GM18861 (cell line): ENCODE results near the gene PGC.

Experiments used
- ATAC-seq: cut with Tn5 transposase; IDR thresholded peaks from one replicate; pipeline ENCODE4 v1.9.1; 2021; ENCODE audit not compliant: unreplicated experiment

Gene PGC

DNA sequence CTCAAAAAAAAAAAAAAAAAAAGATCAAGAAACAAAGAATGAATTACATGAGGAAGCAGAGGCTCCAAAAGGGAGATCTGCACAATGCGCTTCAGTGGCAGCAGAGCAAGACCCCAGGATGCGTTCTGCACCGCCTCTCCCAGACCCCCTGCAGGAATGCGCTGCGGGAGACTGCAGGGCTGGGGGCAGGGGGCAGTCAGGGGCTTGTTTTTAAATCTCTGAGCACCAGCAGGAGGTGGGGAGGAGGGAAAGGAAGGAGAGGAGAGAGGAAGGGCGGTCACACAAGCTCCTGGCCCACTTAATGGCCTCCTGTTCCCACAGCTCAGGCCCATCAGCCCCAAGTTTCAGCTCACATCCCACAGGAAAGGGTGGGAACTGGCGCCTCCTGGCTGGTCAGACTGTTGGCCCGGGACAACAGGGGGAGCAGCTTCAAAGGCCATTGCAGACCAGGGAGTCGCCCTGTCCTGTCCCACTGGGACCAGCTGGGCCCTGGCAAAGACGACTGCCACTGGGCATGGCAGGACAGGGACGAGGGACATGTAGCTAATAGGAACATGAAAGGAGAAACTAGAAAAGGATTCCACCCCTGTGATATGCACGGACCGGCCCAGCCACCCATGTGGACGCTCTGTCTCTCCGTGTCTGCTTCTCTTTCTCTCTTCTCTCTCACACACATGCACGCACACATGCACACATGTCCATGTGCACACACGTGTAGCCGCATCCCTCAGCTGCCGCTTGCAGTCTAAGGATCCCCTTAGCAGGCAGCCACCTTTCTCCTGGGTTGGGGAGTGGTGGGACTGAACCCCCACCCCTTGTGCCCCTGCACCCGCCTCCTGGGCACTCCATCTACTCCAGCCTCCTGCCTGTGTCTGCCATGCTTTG, 46.5 kb downstream of the PGC start:
- no peak for ATAC-seq

DNA sequence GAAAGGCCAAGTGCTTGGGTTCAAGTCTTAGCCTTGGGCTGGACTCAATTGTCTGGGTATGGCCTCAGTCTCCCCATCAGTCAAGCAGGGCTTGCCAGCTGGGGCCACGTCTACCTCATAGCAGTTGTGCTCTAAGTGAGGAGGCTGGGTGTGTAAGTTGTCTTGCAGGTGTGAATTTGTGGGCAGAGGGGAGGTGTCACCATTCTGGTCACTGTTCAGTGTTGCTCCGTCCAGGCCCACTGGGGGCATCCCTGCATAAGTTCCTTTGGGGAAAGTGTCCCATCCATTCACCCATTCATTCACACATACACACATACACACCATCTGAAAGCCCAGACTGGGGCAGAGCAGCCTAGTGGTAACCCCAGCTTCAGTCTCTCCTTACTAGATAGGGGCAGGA, 48.1 kb downstream of the PGC start:
- ATAC-seq: no peak

DNA sequence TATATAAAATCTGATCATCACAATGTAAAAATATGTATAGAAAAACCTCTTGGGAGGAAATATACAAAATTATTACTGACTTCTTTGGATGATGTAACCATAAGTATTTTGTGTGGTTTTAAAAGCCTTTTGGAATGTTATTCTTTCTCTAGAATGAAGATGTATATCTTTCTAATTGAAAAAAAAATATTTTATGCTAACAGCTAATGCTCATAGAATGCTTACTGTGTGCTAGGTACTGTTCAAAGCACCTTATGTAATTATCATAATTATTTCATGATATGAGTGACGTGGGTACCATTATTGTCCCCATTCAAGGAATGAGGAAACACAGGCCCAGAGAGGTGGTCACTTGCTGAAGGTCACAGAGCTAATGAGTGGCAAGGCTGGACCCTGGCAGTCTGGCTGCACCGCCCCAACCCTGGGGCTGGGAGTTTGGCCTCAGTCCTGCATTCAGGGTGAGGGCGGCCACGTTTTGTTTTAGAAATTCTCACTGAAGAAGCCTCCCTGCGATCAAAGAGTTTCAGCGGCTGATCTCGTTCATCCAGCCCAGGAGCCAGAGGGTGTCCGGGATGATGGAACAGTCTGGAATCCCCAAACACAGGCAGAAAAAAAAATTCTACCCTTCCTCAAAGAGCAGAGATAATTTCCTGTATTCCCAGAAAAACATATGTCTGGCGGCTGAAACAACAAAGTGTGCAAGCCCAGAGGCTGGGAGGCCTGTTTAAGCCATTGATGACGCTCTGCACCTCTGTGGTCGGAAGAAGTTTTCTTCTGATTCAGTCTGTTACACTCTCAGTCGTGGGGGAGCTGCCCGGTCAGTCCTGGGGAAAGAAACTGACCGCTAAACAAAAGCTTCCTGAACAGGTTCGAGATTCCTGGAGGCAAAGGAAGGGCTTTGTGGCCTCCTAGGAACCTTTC, 49.1 kb downstream of the PGC start:
- ATAC-seq: no peak

DNA sequence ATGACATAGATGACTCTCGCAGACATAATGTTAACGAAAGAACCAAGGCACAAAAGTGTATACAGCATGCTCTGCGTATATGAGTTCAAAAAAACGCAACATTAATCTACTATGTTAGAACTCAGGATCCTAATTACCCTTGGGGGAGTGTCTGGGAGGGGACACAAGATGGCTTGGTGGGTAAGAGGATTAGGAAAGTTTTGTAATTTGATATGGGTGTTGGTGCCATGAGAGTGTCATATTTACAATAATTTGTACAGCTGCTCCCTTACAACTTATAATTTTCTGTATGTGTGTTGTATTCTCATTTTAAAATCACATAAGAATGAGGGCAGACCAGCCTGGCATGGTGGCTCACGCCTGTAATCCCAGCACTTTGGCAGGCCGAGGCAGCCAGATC, 50.4 kb downstream of the PGC start:
- no peak for ATAC-seq

DNA sequence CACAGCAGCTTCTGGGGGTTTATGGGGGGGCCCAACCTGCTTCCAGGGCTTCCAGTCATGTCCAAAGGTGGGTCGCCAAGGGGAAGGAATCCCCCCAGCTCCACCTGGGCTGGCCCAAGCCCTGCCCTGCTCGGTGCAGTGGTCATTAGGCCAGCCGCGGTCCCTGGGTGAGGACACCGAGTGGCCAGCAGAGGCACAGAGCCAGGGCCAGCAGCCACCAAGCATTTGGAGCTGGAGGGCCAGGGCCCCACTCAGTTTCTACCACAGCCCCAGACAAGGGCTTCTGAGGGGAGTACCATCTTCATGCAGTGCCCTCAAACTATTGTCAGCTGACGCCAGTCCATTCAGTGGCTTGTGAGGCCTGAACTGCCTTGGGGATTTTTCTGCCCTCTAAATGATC, 51.4 kb downstream of the PGC start:
- ATAC-seq: no peak

DNA sequence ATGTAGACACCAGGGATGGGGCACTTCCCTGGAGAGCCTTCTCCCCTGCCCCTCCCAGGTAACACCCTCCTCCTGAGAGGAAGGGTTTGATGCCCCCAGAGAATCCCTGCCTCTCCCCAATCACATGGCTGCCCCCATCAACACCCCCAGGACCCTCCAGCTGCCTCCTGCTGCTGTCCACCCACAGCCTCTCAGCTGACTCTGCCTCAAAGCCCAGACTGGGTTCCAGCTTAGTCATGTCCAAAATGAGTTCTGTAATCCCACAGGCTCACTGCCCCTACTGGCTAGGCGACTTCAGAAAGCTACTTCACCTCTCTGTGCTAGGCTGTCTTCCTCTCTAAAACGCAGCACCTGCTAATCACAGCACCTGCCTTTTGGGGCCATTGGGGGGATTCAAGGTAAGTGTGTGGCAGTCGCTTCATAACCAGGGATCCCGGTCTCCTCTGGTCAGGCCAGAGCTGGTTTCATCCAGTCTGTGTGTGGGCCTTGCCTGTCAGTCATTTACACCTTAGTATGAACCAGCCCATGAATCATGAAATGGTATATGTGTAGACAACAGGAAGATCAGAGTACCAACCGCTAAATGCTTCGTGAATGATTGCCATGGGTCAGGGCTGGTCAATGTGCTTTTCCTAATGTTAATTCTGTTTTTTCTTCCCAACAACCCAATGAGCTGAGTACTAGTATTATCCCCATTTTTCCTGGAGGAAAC, 52.2 kb downstream of the PGC start:
- ATAC-seq: no peak

DNA sequence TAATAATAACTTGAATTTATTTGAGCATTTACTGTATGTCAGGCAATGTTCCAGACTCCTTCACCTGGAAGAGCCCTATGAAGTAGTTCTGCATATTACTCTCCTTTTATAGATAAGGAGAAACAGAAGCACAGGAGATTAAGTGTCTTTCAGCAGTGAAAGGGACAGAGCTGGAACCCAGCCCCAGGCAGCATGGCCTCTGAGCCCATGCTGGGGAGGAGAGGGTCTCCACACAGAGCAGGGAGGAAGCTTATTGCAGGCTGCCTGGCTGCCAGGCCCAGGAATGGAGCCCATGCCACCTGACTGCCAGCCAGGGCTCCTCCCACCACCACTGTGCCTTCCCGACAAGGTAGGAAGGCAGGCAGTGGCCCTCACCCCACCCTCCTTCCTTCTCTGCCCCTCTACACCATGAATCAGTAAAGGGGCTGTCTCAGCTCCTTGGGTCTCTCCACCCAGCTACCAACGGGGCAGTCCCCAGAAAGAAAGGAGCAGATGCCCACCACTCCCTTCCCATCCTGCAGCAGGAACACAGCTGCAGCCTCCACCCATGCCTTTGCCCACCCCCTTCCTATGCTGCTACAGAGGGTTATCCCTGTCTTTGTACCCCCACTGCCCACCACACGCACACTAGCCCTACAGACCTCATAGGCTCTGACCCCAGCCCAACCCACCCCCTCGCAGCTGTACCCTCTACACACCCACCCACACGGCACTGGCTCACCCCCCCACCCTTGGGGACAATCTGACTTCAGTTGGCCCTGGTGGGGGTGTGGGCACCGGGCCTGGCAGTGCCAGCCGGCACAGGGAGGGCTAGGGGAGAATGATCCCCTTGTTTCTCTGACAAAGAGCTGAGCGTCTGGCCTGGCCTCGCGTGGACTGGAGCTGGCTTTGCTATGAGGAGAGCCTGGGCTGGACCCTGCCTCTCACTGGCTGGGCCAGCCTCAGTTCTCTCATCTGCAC, 53.6 kb downstream of the PGC start:
- ATAC-seq: no peak

DNA sequence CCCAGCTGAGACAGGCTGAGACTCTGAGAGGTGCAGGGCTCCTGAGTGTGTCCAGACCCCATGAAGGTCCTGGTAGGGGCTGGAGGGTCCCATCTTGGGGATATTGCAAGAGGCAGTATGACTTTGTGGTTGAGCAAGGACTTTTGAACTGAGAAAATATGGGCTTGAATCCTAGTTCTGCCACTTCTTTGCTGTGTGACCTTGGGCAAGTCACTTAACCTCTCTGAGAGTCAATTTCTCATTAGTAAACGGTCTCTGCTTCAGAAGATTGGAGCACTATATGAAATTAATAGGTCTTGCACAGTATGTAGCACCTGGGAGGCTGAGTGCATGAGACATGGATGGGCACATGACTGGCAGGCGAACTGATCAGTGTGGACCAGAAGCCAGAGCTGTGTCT, 54.5 kb downstream of the PGC start:
- no peak for ATAC-seq

DNA sequence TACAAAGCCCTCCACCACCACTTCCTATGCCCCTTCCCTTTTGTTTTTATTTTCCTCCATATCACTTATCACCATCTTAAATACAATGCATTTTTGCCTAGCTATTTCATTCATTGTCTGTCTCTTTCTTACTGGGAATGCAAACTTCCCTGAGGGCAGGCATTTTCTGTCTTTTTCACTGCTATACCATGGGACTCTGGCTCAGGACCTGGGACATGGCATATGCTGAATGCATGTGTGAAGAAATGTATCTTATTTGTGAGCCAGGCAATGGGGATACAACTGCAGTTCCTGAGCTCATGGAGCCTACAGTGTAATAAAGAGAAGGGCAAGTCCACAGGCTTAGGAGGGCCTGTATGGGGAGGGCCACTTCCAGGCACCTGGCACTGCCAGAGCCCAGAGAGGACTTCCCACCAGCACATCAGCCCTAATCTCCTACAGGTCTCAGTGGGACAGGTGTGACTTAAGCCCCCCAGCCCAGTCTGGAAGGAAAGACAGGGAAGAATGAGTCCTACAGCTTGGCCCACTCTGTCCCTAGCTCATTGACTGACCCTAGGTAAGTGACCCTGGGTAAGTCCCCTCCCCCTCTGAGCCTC, 55.0 kb downstream of the PGC start:
- no peak for ATAC-seq

DNA sequence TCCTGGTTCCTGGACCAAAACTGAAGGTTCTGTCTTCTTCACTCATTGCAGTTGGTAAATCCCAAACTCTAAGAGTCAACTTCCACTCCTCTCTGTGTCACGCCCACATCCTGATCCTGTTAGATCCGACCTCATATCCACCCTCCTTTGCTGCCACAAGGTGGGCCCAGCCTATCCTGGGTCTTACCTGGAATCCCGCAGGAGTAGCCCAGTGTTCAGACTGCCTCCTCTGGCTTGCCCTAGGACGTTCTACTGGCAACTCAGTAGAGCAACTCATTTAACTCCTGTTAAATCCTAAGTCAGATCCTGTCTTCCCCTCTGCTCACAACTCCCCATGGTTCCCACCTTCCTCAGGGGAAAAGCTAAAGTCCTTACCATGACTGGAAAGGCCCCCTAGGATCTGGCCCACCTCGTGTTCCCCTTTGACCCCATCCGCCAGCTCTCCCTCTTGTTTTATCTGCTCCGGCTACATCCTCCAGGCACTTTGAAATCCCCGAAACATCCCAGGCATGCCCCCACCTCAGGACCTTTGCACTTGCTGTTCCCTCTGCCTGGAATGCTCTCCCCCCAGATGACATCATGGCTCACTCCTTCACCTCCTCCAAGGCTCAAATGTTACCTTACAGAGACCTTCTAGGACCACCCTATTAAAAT, 55.6 kb downstream of the PGC start:
- ATAC-seq: no peak

DNA sequence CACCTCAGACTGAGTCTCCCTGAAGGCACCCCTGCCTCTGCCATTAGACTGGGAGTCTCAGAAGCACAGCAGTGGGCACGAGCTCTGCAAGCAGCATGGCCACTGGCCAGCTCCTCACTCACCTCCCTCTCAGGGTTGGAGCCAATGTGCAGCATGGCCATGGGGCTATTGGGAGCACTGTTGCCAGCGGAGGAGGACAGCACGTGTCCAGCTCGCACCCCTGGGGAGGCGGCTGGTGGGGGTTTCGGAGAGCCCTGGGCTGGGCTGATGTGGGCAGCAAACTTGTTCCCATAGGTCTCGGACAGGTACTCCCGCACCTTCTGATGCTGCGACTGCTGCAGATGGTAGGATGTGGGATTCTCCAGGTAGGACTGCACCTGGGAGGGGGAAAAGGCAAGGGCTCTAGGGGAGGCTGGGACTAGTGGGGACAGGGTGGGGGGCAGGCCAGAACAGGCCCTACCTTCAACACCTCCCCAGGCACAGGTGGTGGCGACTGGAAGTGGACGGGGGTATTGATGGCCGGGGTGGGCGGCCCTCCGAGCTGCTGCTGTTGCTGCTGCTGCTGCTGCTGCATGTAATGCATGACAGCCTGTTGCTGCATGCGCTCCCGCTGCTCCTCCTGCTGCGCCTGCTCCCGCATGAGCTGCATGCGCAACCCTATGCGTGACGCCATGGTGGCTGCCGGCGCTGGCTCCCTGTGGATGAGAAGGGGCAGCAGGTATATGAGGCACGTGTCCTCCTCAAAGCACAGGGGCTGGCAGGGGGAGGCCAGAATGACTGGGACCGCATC, 56.5 kb downstream of the PGC start:
- ATAC-seq: no peak

DNA sequence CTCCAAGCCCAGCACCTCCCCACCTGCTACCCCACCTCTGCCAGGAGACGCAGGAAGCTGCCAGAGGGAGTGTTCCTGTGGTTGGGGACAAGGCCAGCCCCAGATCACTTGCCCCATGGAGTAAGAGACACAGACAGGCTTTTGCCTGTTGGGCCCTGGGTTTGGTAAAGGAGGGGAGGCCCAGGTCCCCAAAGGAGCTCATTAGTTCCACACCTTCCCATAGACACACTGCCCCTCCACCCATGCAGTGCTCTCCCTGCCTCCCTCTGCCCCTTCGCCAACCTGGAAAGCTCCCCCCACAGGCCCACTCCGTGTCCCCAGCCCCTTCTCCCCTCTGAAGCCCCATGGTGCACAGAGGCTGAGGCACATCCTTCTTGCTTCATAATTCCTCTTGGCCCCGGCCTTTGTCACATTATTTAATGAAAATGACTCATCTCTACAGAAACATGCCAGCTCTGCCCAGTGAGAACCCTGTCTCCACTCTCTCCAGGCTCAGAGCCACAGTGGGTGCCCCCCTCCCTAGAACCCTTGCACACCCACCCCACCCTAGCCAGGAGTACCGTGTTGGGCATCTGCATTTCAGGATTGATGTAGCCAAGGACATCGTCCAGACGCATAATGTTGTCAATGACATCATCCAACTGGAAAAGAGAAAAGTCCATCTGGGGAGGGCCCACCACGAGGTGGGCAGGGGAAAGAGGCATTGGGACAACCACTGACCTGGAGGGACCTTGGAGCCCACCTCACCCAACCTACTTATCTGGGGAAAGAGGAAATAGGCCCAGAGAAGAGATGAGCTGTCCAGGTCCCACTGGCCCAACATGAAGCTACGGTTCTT, 57.8 kb downstream of the PGC start:
- no peak for ATAC-seq

DNA sequence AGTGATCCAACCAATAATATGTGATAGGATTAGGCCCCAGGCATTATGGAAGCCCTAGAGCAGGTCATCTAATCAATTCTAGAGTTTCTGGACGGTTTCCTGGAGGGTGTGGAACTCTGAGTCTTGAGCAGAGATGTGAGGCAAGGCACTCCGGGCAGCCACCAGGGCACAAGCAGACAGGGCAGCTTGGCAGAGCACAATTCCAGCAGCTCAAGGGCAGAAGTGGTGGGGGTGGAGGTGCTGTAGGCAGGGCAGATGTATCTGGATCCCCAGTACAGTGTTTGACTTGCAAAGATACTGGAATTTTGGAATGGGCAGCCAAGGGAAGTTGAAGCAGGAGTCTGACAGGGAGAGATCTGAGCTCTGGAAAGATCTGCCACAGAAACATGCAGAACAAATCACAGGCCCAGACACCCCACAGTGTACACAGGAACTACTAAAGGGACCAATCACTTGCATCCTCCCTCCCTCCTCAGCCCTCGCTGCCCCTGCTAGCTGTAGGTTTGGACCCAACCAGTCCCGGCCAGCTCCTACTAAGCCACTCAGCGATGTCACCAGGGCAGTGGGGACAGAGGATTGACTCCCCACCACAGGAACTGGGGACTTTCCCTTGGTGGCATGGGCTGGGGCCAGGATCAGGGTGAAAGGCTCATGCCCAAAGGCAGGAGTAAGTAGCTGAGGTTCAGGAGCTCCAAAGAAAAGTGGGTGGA, 58.8 kb downstream of the PGC start:
- ATAC-seq: no peak

DNA sequence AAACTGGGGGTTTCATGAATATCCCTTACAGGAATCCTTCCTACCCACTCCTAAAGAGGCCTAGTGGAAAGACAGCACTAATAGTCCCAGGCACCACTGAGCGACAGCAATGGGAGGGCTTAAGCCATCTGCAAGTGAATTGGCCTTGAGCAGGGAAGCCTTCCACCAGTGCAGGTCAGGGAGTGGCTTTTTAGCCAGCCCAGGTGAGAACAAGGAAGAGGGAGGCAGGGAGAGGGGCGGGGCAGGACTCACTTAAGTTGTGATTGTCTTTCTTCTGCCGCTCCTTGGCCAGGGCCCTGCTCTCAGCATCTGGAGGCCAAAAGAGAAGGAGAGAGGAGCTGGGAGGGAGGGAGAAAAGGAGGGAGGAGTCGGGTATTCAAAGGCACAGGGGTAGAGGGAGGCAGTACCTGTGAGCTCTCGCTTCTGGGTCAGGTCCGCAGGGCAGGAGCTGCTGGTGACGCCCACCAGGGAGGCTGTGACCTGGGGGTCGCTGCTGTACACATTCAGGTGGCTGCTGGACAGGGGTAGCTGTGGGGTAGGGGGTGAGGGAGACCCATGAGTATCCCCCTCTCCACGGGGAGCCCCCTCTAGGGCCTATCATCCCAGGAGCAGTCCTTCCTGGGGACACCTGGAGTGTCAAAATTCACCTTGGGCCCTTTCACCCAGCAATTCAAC, 59.6 kb downstream of the PGC start:
- ATAC-seq: no peak
